LNCAP (cell line): Measurements from ENCODE around the gene MEF2A.
A peak's percentile ranks its signal among the peaks of the same experiment; 100 is the strongest.

ENCODE experiments used
- TF ChIP-seq, protein P1 (sequence below): fragments of 450-650 bp; IDR thresholded peaks from 2 replicates; pipeline ENCODE4 v1.5.1; 2017; ENCODE audit warnings: mild to moderate bottlenecking

The MEF2A gene

GRCh38 chr15:99749386-99749785 is 183.6 kb downstream of the MEF2A start:
- TF ChIP-seq, protein P1, sequence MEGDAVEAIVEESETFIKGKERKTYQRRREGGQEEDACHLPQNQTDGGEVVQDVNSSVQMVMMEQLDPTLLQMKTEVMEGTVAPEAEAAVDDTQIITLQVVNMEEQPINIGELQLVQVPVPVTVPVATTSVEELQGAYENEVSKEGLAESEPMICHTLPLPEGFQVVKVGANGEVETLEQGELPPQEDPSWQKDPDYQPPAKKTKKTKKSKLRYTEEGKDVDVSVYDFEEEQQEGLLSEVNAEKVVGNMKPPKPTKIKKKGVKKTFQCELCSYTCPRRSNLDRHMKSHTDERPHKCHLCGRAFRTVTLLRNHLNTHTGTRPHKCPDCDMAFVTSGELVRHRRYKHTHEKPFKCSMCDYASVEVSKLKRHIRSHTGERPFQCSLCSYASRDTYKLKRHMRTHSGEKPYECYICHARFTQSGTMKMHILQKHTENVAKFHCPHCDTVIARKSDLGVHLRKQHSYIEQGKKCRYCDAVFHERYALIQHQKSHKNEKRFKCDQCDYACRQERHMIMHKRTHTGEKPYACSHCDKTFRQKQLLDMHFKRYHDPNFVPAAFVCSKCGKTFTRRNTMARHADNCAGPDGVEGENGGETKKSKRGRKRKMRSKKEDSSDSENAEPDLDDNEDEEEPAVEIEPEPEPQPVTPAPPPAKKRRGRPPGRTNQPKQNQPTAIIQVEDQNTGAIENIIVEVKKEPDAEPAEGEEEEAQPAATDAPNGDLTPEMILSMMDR = no peak

- TF ChIP-seq, protein P1 = no peak
Observed at GRCh38 chr15:99752556-99752955, 186.8 kb downstream of the MEF2A start.

DNA sequence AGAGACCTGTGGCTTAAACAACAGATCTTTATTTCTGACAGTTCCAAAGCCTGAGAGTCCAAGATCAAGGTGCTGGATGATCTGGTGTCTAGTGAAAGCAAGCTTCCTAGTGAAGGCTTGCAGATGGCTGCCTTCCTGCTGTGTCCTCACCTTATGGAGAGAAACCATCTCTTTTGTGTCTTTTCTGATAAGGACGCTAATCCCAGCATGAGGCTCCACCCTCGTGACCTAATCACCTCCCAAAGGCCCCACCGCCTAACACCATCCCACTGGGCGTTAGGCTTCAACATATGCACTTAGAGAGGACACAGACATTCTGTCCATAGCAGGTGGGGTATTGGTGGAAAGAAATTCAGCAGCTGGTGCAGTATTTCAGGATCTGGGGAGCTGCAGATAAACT is 187.3 kb downstream of the MEF2A start:
- TF ChIP-seq, protein P1 = no peak

GRCh38 chr15:99755692-99756409 is 190.1 kb downstream of the MEF2A start:
- TF ChIP-seq, protein P1 = peak; percentile 84

DNA sequence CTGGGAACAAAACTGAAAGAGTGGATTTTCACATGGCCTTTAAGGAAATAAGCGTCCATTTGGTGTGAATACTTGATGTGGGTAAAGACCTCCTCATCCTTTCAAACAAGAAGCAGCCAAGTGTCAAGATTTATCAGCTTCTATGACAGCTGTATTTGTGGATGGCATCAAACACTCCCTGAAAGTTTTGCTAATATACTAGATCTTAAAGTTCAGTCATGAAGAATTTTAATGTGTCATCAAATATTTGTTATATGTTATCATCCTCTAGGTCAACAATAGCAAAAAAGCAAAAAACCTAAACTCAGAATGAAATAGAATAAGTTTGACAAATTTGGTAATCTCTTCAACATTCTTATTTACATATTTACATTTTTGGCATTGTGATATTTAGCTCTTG is 196.5 kb downstream of the MEF2A start:
- TF ChIP-seq, protein P1 = no peak

- TF ChIP-seq, protein P1 = no peak
Observed at GRCh38 chr15:99763827-99764226, 198.0 kb downstream of the MEF2A start.

- TF ChIP-seq, protein P1 = no peak
Observed at GRCh38 chr15:99764522-99764921, 198.7 kb downstream of the MEF2A start.
